WTC11 (cell line): ENCODE measurements around the gene FOXA3.

ENCODE experiments used
- ATF2 ChIP-seq: sonication (generic); formaldehyde crosslinking; IDR thresholded peaks from 2 replicates; pipeline ENCODE4 v1.8.1; 2022; ENCODE audit warnings: low read depth, missing genetic modification reagents, borderline replicate concordance
- ATF6 ChIP-seq: sonication (generic); formaldehyde crosslinking; IDR thresholded peaks from 2 replicates; pipeline ENCODE4 v1.8.1; 2023; ENCODE audit warnings: mild to moderate bottlenecking, missing genetic modification reagents
- CDX4 ChIP-seq: fragments of 250-450 bp; sonication (Bioruptor Pico); IDR thresholded peaks from 2 replicates; pipeline ENCODE4 v1.9.0; 2021; ENCODE audit warnings: moderate library complexity, mild to moderate bottlenecking, inconsistent platforms, borderline replicate concordance
- CREB1 ChIP-seq: sonication (generic); formaldehyde crosslinking; IDR thresholded peaks from 2 replicates; pipeline ENCODE4 v1.8.0; 2023; ENCODE audit warnings: mild to moderate bottlenecking, missing genetic modification reagents
- CTCF ChIP-seq: fragments of 200-600 bp; IDR thresholded peaks from 2 replicates; pipeline ENCODE4 v1.8.0; 2022; ENCODE audit warnings: antibody characterized with exemption
- E2F4 ChIP-seq: sonication (generic); formaldehyde crosslinking; IDR thresholded peaks from 2 replicates; pipeline ENCODE4 v1.8.1; 2022; ENCODE audit warnings: low read depth, mild to moderate bottlenecking, moderate library complexity, missing genetic modification reagents, borderline replicate concordance
- GABPB1 ChIP-seq: sonication (generic); formaldehyde crosslinking; IDR thresholded peaks from 2 replicates; pipeline ENCODE4 v1.8.1; 2023; ENCODE audit warnings: mild to moderate bottlenecking, missing genetic modification reagents
- JUN ChIP-seq: sonication (generic); formaldehyde crosslinking; IDR thresholded peaks from 2 replicates; pipeline ENCODE4 v1.8.0; 2023; ENCODE audit warnings: mild to moderate bottlenecking, missing genetic modification reagents
- MAX ChIP-seq: sonication (generic); formaldehyde crosslinking; IDR thresholded peaks from 2 replicates; pipeline ENCODE4 v1.8.0; 2022; ENCODE audit warnings: mild to moderate bottlenecking, missing genetic modification reagents
- SP1 ChIP-seq: sonication (generic); formaldehyde crosslinking; conservative IDR thresholded peaks from 2 replicates; pipeline ENCODE4 v1.8.1; 2022; ENCODE audit warnings: missing genetic modification reagents
- ZMAT4 ChIP-seq: fragments of 250-450 bp; sonication (Bioruptor Pico); IDR thresholded peaks from 2 replicates; pipeline ENCODE4 v1.9.0; 2021; ENCODE audit warnings: mild to moderate bottlenecking
- ZNF138 ChIP-seq: sonication (generic); formaldehyde crosslinking; conservative IDR thresholded peaks from 2 replicates; pipeline ENCODE4 v1.8.1; 2022; ENCODE audit warnings: mild to moderate bottlenecking, moderate library complexity, missing genetic modification reagents
- ZNF263 ChIP-seq: sonication (generic); formaldehyde crosslinking; IDR thresholded peaks from 2 replicates; pipeline ENCODE4 v1.8.1; 2022; ENCODE audit warnings: low read depth, mild to moderate bottlenecking, moderate library complexity, missing genetic modification reagents
- ZNF423 ChIP-seq: fragments of 250-450 bp; sonication (Bioruptor Pico); IDR thresholded peaks from 2 replicates; pipeline ENCODE4 v2.1.2; 2022; ENCODE audit warnings: mild to moderate bottlenecking, moderate library complexity

GRCh38 chr19:45870798-45871197, 6.7 kb downstream of the FOXA3 start:
- TF ChIP-seq CTCF: no peak
- TF ChIP-seq ATF6 (CRISPR knock-in tag): no peak
- TF ChIP-seq CDX4 (CRISPR knock-in tag): no peak
- TF ChIP-seq JUN (CRISPR knock-in tag): no peak
- TF ChIP-seq SP1 (CRISPR knock-in tag): no peak
- TF ChIP-seq GABPB1 (CRISPR knock-in tag): no peak
- no peak for TF ChIP-seq ZNF423 (CRISPR knock-in tag)
- no peak for TF ChIP-seq ZMAT4 (CRISPR knock-in tag)
- no peak for TF ChIP-seq ZNF263 (CRISPR knock-in tag)
- TF ChIP-seq ZNF138: no peak
- no peak for TF ChIP-seq CREB1 (CRISPR knock-in tag)
- TF ChIP-seq ATF2: no peak
- TF ChIP-seq MAX (CRISPR knock-in tag): no peak
- TF ChIP-seq E2F4 (CRISPR knock-in tag): no peak
